Omental fat pad (tissue), 4 donors: ENCODE measurements around the gene ANXA7. TPM values are rescaled to one million over a fixed set of nuclear protein-coding genes. Genes with fewer than 3 reads are reported as not detected.
A peak's percentile ranks its signal among the peaks of the same experiment; 100 is the strongest.

Source experiments
- ATAC-seq: fragments of 150-250 bp; one replicate; pipeline ENCODE4 v1.9.1; 2016; ENCODE audit warnings: mild to moderate bottlenecking, moderate library complexity; ENCODE audit not compliant: low FRiP score
- DNase-seq: peaks from one replicate; pipeline ENCODE4 v3.0.0-alpha.2; 2019; ENCODE audit warnings: low spot score
- total RNA-seq, 4 donors: library from RNA; depleted of rRNA; stranded (reverse); fragments of >200 nt; gene quantifications; one replicate each; pipeline ENCODE4 v1.1.0, GENCODE V29; 2016
- TF ChIP-seq, protein P1 (sequence below), 3 donors: fragments of 450-650 bp; IDR thresholded peaks; one replicate each; pipeline ENCODE4 v1.5.1; 2016 to 2017; ENCODE audit warnings: antibody characterized with exemption in 3 of 3, mild to moderate bottlenecking in 3 of 3, moderate library complexity in 2 of 3

Gene ANXA7
- total RNA-seq, 4 donors from 2014 or later, result 99.6 to 115 (median 112) TPM

DNA sequence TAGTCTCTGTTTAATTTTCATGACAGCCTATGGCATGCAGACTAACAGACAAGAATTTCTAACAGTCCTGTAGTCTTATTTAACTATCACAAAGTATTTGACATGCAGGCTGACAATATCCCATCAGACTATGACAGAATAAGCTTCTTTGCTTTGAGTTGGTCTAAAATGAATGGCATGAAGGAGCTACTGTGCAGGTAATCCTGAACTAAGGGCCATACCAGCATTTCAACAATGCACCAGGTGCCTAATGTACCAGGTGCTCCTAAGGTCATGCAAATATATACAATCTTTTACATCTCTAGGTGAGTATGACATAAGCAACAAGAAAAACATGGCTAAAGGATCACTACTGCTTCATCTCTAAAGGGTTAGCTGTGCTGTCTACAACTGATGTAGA is 33.1 kb upstream of the ANXA7 start:
- no peak for ATAC-seq
- no peak for DNase-seq
- TF ChIP-seq, protein P1, sequence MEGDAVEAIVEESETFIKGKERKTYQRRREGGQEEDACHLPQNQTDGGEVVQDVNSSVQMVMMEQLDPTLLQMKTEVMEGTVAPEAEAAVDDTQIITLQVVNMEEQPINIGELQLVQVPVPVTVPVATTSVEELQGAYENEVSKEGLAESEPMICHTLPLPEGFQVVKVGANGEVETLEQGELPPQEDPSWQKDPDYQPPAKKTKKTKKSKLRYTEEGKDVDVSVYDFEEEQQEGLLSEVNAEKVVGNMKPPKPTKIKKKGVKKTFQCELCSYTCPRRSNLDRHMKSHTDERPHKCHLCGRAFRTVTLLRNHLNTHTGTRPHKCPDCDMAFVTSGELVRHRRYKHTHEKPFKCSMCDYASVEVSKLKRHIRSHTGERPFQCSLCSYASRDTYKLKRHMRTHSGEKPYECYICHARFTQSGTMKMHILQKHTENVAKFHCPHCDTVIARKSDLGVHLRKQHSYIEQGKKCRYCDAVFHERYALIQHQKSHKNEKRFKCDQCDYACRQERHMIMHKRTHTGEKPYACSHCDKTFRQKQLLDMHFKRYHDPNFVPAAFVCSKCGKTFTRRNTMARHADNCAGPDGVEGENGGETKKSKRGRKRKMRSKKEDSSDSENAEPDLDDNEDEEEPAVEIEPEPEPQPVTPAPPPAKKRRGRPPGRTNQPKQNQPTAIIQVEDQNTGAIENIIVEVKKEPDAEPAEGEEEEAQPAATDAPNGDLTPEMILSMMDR (IDR thresholded peaks at IDR 0.05), result no peak

GRCh38 chr10:73444457-73444856 is 30.6 kb upstream of the ANXA7 start:
- TF ChIP-seq, protein P1 (IDR thresholded peaks at IDR 0.05), result no peak
- DNase-seq, result no peak
- no peak for ATAC-seq

- TF ChIP-seq, protein P1 (IDR thresholded peaks at IDR 0.05), result no peak
- no peak for DNase-seq
- peak; percentile 91 for ATAC-seq
Measured at GRCh38 chr10:73439605-73440312, 25.9 kb upstream of the ANXA7 start.

- TF ChIP-seq, protein P1 (IDR thresholded peaks at IDR 0.05), result no peak
- no peak for ATAC-seq
- DNase-seq, result no peak
Measured at GRCh38 chr10:73439055-73439454, 25.2 kb upstream of the ANXA7 start.

DNA sequence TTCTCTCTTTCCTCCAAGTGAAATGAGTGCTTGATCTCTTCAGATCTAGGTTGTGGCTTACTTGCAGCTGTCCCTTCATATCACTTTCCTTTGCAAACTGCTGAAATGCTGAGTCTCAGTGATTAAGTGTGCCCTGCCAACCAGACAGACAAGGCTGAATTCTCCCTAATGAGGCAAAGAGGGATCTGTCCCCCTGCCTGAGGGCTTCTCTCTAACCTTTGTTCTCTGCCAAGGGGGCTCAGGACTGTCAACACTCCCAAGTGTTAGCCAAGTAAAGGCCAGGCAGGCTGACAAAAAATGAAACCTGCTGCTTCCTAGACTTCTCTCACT is 19.6 kb upstream of the ANXA7 start, which contains the start of gene MSS51:
MSS51 (minus strand) TSS at position 24 of the 330 bp plus-strand sequence. CDS start 5,277 bp downstream, outside the sequence.
- no peak for DNase-seq
- ATAC-seq, result no peak
- TF ChIP-seq, protein P1 (IDR thresholded peaks at IDR 0.05), result no peak

DNA sequence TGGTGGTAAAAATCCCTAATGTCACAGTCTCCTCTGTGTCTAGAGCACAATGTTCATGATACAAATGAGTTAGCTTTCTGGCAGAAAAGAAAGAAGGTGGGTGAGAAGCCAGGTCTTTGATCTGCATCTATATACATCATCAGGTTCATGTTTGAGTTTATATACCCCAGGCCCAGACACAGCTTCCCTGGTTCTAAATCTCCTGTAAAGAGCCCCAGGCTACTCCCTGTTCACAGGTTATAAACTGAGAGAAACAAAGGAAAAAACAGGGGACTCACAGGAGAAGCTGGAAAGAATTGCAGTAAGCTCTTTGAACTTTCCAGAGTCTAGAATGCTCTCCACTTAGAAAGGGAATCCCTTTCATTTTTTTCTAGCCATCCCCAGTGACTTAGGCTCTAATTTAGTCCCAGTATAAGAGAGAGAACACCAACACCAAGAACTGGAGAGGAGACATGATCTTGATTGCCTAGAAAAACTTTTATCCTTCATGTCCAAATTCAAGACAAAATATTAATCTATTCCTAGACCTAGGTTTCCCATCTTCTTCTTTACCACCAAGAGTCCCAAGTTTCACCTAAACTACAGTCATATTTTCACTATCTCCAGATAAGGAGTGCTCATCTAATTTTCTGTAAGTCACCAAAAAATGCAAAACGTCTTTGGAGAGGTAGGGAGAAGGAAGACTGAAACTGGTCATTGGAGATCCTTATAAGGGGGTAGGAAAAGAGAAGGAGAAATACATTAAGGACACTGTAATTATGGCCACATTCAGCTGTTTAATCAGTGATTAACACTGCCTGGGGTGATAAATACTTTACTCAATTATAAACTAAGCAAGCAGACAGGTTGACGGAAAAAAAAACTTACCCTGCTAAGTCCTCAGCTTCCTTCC is 19.0 kb upstream of the ANXA7 start:
- no peak for DNase-seq
- no peak for ATAC-seq
- TF ChIP-seq, protein P1 (IDR thresholded peaks at IDR 0.05), result no peak
